Activated CD4-positive, alpha-beta T cell treated with anti-CD3 and anti-CD28 coated beads for 24 hours (primary cell): ENCODE data around the gene KLC3.
"Not testable (repeated sequence)": the region's sequence is repeated elsewhere in the genome, so short reads cannot be mapped to it uniquely, and the experiment has no call there.

Experiments
- DNase-seq, 2 donors: peaks; one replicate each; pipeline ENCODE4 v3.0.0-alpha.2; 2020; ENCODE audit warnings: low read depth in 2 of 2

The KLC3 gene

DNA sequence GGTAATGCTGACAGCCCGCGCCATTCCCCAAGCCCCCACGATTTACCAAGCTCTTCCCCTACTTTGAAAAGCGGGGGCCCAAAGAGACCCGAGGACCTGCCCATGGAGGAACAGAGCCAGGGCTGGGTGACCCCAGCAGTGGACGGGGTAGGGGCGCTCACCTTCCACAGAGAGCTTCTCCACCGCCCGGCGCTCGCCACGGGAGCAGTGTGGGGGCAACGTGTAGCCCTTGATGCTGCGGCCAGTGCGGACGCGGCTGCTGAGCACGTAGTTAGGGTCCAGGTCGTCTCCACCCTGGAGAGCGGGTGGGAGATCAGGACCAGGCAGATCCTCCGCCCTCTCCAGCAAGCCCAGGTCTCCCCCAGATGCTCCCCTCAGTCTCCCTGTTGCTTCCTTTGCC, 25.2 kb upstream of the KLC3 start:
- no peak for DNase-seq

DNA sequence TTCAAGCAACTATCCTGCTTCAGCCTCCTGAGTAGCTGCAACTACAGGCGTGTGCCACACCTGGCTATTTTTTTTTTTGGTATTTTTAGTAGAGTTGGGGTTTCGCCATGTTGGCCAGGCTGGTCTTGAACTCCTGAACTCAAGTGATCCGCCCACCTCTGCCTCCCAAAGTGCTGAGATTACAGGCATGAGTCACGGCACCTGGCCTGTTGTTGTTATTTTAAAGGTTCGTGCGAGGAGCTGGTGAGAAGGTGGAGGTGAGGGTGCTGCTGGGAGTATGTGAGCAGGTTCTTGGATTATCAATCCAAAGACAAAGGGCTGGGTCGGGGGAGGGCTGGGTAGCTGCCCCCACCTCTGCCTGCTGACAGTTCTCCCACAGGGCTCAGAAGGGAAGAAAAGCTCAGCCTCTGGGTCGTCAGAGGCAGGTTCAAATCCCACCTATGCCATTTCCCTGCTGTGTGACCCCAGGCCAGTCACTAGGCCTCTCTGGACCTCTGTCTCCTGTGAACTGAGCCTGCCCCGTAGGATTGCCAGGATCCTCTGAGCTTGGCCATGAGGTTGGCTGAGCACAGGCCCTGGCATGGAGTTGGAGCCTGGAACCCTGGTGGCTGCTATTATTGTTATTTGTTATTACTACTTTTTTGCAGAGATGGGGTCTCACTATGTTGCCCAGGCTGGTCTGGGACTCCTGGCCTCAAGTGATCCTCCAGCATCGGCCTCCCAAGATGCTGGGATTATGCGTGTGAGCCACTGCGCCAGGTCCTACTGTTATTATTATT, 19.4 kb upstream of the KLC3 start:
- DNase-seq = no peak

DNA sequence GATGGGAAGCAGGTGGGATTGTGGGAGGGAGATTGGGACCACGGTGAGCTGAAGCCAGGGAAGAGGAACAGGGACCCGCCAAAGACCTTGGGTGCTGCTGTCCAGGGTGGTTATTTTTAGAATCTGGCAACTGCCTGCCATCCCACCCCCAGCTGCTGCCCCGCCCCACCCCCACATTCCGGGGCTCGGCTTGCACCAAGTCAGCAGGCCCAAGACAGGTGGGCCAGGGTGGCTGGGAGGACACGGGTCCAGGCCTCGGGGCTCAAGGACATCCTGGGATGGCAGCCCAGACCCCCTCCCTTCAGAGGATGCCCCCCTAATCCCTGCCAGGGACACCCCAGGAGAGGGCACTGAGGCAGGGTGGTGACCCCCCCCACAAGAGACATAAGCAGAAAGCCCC, 18.7 kb upstream of the KLC3 start:
- DNase-seq = no peak

GRCh38 chr19:45322311-45322710, 18.2 kb upstream of the KLC3 start:
- DNase-seq = no peak

GRCh38 chr19:45322744-45323281, 17.7 kb upstream of the KLC3 start, which contains the start of gene CKM:
CKM (minus strand) TSS chr19:45322875; CDS start chr19:45319713, 3,162 bp downstream.
- DNase-seq = no peak

GRCh38 chr19:45323671-45324081, 16.9 kb upstream of the KLC3 start:
- no peak for DNase-seq

DNA sequence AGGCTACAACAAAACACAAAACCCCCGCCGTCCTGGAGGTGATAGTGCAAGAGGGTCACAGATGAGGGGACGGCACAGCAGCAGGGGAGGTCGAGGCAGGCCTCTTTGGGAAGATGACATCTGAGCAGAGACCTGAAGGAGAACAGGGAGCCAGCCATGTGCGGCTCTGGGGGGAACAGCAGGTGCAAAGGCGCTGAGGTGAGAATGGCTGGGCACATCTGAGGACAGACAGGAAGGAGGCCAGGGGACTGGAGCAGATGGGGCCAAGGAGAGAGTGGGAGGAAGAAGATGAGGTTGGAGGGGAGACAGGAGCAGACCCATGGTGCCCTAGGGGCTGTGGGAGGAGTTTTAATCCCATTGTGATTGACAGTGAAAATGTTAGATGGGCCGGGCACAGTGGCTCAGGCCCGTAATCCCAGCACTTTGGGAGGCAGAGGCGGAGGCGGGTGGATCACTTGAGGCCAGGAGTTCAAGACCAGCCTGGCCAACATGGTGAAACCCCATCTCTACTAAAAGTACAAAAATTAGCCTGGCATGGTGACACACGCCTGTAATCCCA, 16.1 kb upstream of the KLC3 start:
- no peak for DNase-seq

DNA sequence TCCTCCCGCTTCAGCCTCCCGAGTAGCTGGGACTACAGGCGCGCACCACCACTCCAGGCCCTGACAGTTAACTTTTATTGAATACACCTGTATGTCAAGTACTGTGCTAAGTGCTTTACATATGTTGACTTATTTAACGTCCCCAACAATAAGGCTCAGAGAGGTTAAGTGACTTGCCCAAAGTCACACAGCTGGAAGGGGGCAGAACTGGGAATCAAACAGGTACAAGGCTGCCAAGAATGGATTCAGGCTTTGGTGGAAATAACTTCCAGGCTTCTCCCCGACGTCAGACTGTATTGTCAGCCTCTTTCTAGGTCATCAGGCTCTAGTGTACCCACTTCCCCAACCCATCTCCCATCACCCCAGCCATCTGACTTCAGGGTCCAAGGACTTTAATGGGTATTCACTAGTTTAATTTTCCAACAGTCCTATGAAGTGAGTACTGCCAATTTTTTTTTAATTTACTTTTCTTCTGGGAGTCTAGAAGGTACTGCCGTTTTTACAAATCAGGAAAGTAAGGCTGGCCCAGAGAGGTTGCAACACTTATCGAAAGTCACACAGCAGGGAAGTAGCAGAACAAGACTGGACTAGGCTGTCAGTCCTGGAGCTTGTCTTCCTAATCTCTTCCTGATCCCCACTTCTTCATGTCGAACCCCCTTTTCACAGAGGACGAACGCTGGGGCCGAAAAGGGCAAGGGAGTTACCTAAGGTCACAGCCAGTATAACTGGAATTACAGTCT, 13.0 kb upstream of the KLC3 start:
- DNase-seq = no peak

- no peak for DNase-seq
Measured at GRCh38 chr19:45331411-45331810, 9.1 kb upstream of the KLC3 start.

GRCh38 chr19:45333609-45334303, 6.8 kb upstream of the KLC3 start:
- DNase-seq = no peak

DNA sequence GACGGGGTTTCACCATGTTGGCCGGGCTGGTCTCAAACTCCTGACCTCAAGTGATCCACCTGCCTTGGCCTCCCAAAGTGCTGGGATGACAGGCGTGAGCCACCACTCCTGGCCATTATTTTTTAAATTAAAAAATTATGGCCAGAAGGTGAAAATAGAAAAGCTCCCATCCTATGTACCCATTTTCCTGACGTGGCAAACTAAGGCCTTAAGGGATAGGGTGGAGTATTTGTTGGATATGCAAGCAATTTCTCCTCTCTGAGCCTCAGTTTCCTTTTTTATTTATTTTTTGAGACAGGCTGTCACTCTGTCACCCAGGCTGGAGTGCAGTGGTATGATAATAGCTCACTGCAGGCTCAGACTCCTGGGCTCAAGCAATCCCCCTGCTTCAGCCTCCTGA, 5.7 kb upstream of the KLC3 start:
- DNase-seq = not testable (repeated sequence)

DNA sequence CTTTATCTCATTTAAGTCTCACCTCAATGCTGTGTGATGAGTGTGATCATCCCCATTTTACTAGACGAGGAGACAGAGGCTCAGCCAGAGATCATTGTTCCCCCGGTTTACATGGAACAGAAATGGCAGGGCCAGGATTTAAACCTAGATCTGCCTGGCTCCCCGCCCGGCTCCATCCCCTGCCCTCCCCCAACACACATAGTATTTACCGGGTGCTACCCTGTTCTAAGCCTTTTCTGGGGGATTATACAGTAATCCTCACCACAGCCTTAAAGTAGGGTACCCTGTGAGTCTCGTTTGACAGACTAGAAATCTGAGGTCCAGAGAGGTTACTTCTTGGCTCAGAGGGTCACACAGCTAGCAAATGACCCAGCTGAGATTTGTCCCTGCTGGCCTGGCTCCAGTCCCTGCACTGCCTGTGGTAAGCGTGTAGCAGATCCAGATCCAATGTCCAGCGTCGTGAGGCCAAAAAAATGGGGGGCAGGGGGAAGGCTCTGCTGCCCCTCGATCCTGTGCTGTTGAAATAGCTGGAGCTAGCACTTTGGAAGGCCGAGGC, 3.8 kb upstream of the KLC3 start:
- DNase-seq = no peak

DNA sequence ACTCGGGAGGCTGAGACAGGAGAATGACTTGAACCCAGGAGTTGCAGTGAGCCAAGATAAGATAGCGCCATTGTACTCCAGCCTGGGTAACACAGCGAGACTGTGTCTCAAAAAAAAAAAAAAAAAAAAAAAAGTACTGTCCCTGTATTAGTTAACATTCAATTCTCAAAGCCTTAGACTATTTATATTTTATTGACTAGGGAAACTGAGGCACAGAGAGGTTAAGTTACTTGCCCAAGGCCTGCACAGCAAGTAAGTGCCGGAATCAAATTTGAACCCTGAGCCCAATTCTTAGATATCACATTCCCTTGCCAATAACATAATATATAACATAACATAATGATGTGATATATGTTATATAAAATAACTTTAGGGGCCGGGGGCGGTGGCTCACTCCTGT, 921 bp upstream of the KLC3 start:
- DNase-seq = no peak

DNA sequence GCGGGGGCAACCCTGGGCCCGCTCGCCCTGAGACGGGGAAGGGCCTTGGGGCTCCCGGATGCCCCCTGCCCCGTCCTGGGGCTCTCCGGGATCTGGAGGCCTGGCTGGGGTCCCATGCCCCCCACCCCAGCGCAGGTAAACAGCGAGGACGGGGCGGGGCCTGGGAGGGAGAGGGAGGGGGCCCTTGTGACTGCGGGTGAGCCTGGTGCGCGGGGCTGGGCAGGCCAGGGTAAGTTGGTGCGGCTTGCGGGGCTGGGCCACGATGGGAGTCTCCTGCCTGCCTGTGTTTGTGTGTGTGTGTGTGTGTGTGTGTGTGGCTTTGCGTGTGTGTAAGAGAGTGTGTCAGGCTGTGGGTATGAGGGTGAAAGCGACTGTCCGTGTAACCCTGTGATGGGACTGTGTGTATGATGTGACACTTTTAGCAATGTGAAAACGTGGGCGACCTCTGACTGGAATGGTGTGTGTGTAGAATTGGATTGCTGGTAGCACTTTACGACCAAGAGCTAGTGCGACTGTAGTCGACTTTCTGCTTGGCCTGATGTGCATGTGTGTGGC, 426 bp downstream of the KLC3 start:
- DNase-seq = no peak

- DNase-seq = no peak
Measured at GRCh38 chr19:45342911-45343310, 2.4 kb downstream of the KLC3 start.

DNA sequence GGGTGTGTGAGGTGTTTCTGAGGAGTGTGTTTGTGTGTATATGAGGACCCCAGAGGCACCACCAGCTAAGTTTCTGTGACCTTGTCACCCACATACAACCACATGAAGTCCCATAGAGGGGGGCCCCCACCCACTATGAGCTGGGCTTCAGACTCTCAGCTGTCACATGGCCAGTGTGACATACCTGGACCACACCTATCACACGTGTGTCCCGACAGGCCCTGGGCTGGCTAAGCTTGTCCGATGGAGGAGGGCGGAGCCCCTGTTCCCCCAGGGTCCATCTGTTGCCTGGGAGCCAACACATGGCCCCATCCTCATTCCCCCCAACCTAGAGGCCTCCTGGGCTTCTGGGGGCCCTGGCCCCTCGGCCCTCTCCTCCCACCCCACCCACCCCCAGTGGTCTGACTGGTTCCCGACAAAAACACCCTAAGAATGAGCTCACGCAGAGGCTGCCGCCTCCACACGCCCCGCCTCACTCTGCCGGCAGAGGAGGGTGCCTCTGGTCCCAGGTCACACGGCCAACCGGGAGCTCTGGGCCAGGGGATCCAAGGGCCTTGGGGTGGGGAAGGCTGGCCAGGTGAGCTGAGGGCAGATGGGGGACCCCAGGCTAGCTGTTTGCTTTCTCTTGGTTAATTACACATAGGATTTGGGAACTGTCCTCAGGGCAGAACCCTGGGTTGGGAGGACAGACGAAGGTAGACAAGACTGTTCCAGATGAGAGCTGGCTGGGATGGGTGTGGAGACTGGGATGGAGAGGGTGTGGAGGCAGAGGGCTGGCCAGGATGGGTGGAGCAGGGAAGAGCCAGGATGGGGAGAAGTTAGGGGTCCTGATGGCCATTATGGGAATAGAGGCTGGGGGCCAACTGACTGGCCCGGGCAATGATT, 4.3 kb downstream of the KLC3 start:
- no peak for DNase-seq

GRCh38 chr19:45345506-45345860, 4.9 kb downstream of the KLC3 start:
- DNase-seq = no peak

DNA sequence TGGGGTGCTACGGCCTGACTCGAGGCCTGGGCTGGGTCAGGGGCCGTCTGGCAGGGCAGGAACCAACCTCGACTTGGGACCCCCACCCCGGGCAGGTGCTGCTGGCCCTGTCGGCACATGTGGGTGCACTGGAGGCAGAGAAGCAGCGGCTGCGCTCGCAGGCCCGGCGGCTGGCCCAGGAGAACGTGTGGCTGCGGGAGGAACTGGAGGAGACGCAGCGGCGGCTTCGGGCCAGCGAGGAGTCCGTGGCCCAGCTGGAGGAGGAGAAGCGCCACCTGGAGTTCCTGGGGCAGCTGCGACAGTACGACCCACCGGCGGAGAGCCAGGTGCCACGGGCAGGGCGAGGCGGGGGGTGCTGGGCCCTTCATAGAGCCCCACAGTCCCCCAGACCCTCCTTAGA, 5.9 kb downstream of the KLC3 start:
- no peak for DNase-seq

GRCh38 chr19:45347570-45348366, 7.2 kb downstream of the KLC3 start:
- no peak for DNase-seq
